Suprapubic skin (tissue), 4 donors: ENCODE data around the gene PLA2G4F. TPM values are rescaled to one million over a fixed set of nuclear protein-coding genes. Genes with fewer than 3 reads are reported as not detected.

Experiments used
- DNase-seq, 2 donors: peaks; one replicate each; pipeline ENCODE4 v3.0.0-alpha.2; 2019; ENCODE audit warnings: low spot score in 2 of 2
- H3K27ac ChIP-seq: fragments of 200-600 bp; sonication (generic); one replicate; pipeline ENCODE4 v1.5.1; 2019
- H3K27me3 ChIP-seq: fragments of 200-600 bp; sonication (generic); one replicate; pipeline ENCODE4 v1.5.1; 2019
- H3K36me3 ChIP-seq: fragments of 200-600 bp; sonication (generic); one replicate; pipeline ENCODE4 v1.5.1; 2019
- H3K4me1 ChIP-seq: fragments of 200-600 bp; sonication (generic); one replicate; pipeline ENCODE4 v1.5.1; 2019
- H3K4me3 ChIP-seq: fragments of 200-600 bp; sonication (generic); one replicate; pipeline ENCODE4 v1.5.1; 2019; ENCODE audit warnings: mild to moderate bottlenecking
- H3K9me3 ChIP-seq: fragments of 200-600 bp; sonication (generic); one replicate; pipeline ENCODE4 v1.5.1; 2019
- EP300 ChIP-seq: sonication (generic); formaldehyde crosslinking; IDR thresholded peaks from one replicate; pipeline ENCODE4 v1.6.1; 2017; ENCODE audit warnings: antibody characterized with exemption
- POLR2A ChIP-seq, 2 donors: fragments of 450-650 bp; IDR thresholded peaks; one replicate each; pipeline ENCODE4 v1.6.1; 2017; ENCODE audit warnings: antibody characterized with exemption in 2 of 2, mild to moderate bottlenecking in 2 of 2, moderate library complexity in 2 of 2
- POLR2AphosphoS5 ChIP-seq, 3 donors: sonication (generic); formaldehyde crosslinking; IDR thresholded peaks; one replicate each; pipeline ENCODE4 v1.6.1; 2017; ENCODE audit warnings: antibody characterized with exemption in 3 of 3
- WGBS: methylation state at CpG from one replicate; pipeline ENCODE4 v1.1.5; 2018; 5-methylcytosine and 5-hydroxymethylcytosine counted together
- total RNA-seq, 4 donors: library from RNA; depleted of rRNA; stranded (reverse); fragments of >200 nt; gene quantifications; one replicate each; pipeline ENCODE4 v1.1.0, GENCODE V29; 2016
- TF ChIP-seq, protein P1 (sequence below), 2 donors: fragments of 200-600 bp in 1 of 2; fragments of 450-650 bp in 1 of 2; sonication (generic) in 1 of 2; IDR thresholded peaks; one replicate each; pipeline ENCODE4 v1.5.1; 2016 to 2019; ENCODE audit warnings: antibody characterized with exemption in 2 of 2, mild to moderate bottlenecking in 1 of 2, moderate library complexity in 1 of 2

PLA2G4F gene
- total RNA-seq, 4 donors from 2014 or later, result 209 to 311 (median 246) TPM

GRCh38 chr15:42140383-42141070, 15.9 kb downstream of the PLA2G4F start:
- WGBS, result 87% methylated on average over 7 of the region's 8 CpGs
- no peak overlapping the region for H3K27ac ChIP-seq

DNA sequence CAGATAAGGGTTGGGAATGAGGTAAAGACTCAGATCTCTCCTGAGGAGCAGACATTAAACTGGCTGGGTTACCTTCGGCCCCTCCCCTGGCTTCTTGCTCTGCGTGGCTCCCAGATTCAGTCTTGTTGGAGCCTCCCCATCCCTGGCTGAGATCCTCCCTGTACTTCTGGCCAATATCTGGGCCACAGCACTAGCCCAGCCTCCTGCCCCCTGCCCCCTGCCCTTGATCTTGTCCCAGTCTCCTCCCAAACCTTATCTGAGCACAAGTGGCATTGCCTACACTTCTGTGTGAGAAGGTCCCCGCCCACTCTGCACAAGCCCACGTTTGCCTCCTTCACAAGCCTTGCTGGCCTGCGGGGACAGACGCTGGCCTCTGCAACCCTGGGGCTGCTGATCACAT, 16.8 kb downstream of the PLA2G4F start:
- no peak for TF ChIP-seq POLR2AphosphoS5 (IDR thresholded peaks at IDR 0.05)
- no peak for TF ChIP-seq POLR2A (IDR thresholded peaks at IDR 0.05)
- TF ChIP-seq EP300, result no peak
- TF ChIP-seq, protein P1, sequence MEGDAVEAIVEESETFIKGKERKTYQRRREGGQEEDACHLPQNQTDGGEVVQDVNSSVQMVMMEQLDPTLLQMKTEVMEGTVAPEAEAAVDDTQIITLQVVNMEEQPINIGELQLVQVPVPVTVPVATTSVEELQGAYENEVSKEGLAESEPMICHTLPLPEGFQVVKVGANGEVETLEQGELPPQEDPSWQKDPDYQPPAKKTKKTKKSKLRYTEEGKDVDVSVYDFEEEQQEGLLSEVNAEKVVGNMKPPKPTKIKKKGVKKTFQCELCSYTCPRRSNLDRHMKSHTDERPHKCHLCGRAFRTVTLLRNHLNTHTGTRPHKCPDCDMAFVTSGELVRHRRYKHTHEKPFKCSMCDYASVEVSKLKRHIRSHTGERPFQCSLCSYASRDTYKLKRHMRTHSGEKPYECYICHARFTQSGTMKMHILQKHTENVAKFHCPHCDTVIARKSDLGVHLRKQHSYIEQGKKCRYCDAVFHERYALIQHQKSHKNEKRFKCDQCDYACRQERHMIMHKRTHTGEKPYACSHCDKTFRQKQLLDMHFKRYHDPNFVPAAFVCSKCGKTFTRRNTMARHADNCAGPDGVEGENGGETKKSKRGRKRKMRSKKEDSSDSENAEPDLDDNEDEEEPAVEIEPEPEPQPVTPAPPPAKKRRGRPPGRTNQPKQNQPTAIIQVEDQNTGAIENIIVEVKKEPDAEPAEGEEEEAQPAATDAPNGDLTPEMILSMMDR (IDR thresholded peaks at IDR 0.05), result no peak
- Histone ChIP-seq H3K27me3 (no peaks in the 10 kb centered on the region), H3K4me1 (peaks cover 8% of the 10 kb centered on the region), H3K4me3 (no peak overlapping the region), H3K9me3 (no peaks in the 10 kb centered on the region), H3K36me3 (no peaks in the 10 kb centered on the region), H3K27ac (no peak overlapping the region)
- WGBS, result 67% methylated on average over 6 of the region's 6 CpGs
- peak; percentile 44 to 50 for DNase-seq

More at GRCh38 chr15:42140383-42141070, 15.9 kb downstream of the PLA2G4F start:
- Histone ChIP-seq H3K9me3 (no peaks in the 10 kb centered on the region), H3K27me3 (no peaks in the 10 kb centered on the region), H3K4me3 (no peak overlapping the region), H3K4me1 (peaks cover 8% of the 10 kb centered on the region), H3K36me3 (no peaks in the 10 kb centered on the region)
- TF ChIP-seq, protein P1 (IDR thresholded peaks at IDR 0.05), result no peak
- TF ChIP-seq POLR2A (IDR thresholded peaks at IDR 0.05) (no peak), EP300 (no peak), POLR2AphosphoS5 (IDR thresholded peaks at IDR 0.05) (no peak)
- DNase-seq, result peak; percentile 53 to 69

DNA sequence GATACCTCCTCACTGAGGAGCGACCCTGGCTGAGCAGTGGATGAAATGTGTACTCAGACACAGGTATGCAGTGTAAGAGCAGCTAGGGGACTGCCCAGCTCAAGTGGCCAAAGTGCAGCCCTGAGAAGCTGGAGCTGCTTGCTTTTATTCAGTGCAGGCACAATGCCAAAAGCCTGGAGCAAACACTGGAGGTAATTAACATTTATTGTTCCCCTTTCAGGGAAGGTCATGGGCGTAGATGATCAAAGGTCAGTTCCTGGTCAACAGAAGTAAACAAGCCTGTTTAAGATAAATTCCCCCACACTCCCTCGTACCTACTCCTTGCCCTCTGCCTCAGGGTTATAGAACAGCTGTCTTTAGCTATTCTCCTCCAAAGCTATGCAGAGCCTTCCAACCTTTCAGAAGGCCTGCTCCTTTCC, 17.5 kb downstream of the PLA2G4F start:
- H3K4me1 ChIP-seq, result peaks cover 8% of the 10 kb centered on the region
- WGBS, result 51% methylated on average over 3 of the region's 3 CpGs
- TF ChIP-seq POLR2A (IDR thresholded peaks at IDR 0.05) (no peak), POLR2AphosphoS5 (IDR thresholded peaks at IDR 0.05) (no peak), EP300 (no peak)
- TF ChIP-seq, protein P1 (IDR thresholded peaks at IDR 0.05), result no peak
- H3K27ac ChIP-seq, result no peak overlapping the region
- H3K36me3 ChIP-seq, result no peaks in the 10 kb centered on the region
- peak; percentile 45 to 59 for DNase-seq
- no peaks in the 10 kb centered on the region for H3K27me3 ChIP-seq
- no peak overlapping the region for H3K4me3 ChIP-seq
- no peaks in the 10 kb centered on the region for H3K9me3 ChIP-seq

GRCh38 chr15:42138411-42138810, 18.0 kb downstream of the PLA2G4F start:
- Histone ChIP-seq H3K27me3 (no peaks in the 10 kb centered on the region), H3K9me3 (no peaks in the 10 kb centered on the region), H3K4me1 (peaks cover 8% of the 10 kb centered on the region), H3K36me3 (no peaks in the 10 kb centered on the region), H3K4me3 (no peak overlapping the region), H3K27ac (no peak overlapping the region)
- DNase-seq, result peak; percentile 37 to 43
- WGBS, result 82% methylated on average over 4 of the region's 4 CpGs
- TF ChIP-seq, protein P1 (IDR thresholded peaks at IDR 0.05), result no peak

DNA sequence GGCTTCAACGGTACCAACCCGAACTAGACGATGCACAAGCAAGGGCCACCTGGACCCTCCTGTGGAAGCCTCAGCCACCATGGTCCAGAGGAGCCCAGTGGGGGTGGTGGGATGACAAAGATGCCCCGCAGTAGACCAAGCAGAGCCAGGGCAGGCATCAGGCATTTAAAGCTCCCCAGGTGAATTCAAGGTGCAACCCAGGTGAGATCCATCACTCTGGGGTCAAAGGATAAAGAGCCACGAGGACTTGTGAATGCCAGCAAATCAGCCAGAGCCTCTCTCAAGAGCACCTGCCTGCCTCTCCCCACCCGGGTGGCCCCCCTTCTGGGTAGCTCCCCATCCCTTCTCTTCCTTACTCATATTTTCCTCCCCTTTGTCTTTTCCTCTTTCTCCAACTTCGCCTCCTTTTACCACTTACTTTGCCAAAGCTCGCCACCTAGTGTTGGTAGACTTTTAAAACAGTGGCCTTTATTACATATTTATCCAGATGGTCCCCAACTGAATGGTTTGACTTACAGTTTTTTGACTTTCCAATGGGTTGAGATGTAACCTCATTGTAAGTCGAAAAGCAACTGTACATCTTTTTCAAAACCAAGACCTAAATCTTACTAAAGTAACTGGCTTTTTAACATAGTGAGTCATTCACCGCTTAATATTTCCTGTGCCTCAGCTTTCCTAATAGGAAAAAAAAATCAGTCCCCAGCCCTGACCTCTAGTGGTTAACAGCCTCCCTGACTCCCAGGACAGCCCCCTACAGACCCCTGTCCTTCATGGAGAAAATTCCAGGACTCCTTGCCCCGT, 18.8 kb downstream of the PLA2G4F start:
- Histone ChIP-seq H3K27ac (no peak overlapping the region), H3K9me3 (no peaks in the 10 kb centered on the region), H3K4me3 (no peak overlapping the region), H3K27me3 (no peaks in the 10 kb centered on the region), H3K36me3 (no peaks in the 10 kb centered on the region), H3K4me1 (peaks cover 8% of the 10 kb centered on the region)
- peak; percentile 44 to 65 for DNase-seq
- TF ChIP-seq POLR2AphosphoS5 (IDR thresholded peaks at IDR 0.05), result no peak
- TF ChIP-seq, protein P1 (IDR thresholded peaks at IDR 0.05), result peak in 1 of 2 donors; percentile 38
- 55% methylated on average over 11 of the region's 11 CpGs for WGBS
